ENCODE data around the gene SSR3. TPM values are rescaled to one million over a fixed set of nuclear protein-coding genes. Genes with fewer than 3 reads are reported as not detected.

The SSR3 gene
- total and polyA plus RNA-seq, 2 of the 8 experiments (the other 6 are each of a cell fraction or from before 2014, with no cell fraction given): 92.7 to 208 TPM

DNA sequence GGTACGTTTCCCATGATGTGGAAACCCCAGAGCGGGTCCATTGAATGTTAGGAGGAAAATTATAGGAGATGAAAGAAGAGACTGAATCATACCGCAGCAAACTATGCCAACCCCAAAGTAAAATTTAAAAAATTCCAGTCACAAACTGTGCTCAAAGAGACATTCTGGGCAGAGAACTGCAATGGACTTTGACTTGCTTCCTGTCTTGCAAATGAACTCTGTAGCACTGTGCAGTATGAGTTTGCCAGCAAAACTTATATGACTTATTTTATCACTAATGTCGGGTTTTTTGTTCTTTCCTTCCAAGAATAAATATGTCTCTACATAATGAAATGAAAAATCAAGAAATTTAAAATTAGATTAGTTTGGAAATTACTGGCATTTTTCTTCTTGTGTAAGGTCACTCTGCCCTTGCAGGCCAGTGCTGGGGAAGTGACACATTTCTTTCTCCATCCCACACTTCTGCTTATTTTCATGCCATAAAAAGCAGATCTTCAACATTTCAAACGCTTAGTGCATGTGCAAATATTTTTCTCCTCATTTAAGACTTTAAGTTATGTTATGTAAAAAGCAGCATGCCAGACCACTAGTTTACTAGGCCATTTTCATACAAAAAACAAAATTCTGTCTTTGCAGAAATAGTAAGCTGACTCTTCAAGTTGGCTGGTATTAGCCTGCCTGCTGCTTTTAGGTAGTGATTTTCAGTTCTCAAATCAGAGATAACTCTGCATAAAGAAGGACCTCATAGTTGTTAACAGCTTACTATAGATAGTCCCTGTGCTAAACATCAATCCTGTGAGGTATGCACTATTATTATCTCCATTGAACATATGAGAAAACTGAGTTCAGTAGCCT lies 32.2 kb upstream of the SSR3 start:
- 92% methylated on average over 5 of the region's 5 CpGs; no CpG with 5 or more reads in 1 of the 2 experiments for WGBS, 2 experiments (ENCODE audit: extremely low coverage in 1 of 2, insufficient coverage in 1 of 2, insufficient read length in 1 of 2, insufficient replicate concordance in 2 of 2, low coverage in 1 of 2, low lambda C conversion rate in 2 of 2, missing lambda C conversion rate in 1 of 2)
- Histone ChIP-seq H3K4me2 (ENCODE audit: insufficient read depth in 1 of 2, low read depth in 2 of 2, low read length in 2 of 2) (no peak overlapping the region), H2BK5ac (ENCODE audit: low read depth, low read length) (no peak overlapping the region), H4K20me1 (replicated peaks in 1 of 2; ENCODE audit: control insufficient read depth in 1 of 2, insufficient read depth in 2 of 2, low read length in 2 of 2) (no peaks in the 10 kb centered on the region), H3K27ac (ENCODE audit: low read depth, low read length) (no peak overlapping the region), H3K23ac (ENCODE audit: insufficient read length) (no peak overlapping the region), H3K9me3 (ENCODE audit: insufficient read depth in 2 of 2, low read depth in 1 of 2, low read length in 1 of 2) (no peaks in the 10 kb centered on the region), H3K9ac (replicated peaks in 1 of 4; ENCODE audit: extremely low read depth in 1 of 4, low read depth in 3 of 4, low read length in 3 of 4) (no peak overlapping the region), H3K56ac (replicated peaks; ENCODE audit: insufficient read length, low read depth, low read length) (no peak overlapping the region), H3K27me3 (replicated peaks in 1 of 4; ENCODE audit: control insufficient read depth in 3 of 4, extremely low read depth in 1 of 4, insufficient read depth in 3 of 4, low read length in 3 of 4) (no peaks in the 10 kb centered on the region), H4K91ac (replicated peaks; ENCODE audit: insufficient read length, low read length) (no peak overlapping the region), H3K36me3 (ENCODE audit: control insufficient read depth in 2 of 4, insufficient read depth in 4 of 4, low read length in 3 of 4) (no peaks in the 10 kb centered on the region), H3K4me1 (replicated peaks in 1 of 4; ENCODE audit: control insufficient read depth in 3 of 4, insufficient read depth in 4 of 4, low read length in 3 of 4) (no peaks in the 10 kb centered on the region), H2BK120ac (replicated peaks; ENCODE audit: low read depth, low read length) (no peak overlapping the region), H3K18ac (ENCODE audit: extremely low read depth, low read length) (no peak overlapping the region), H2BK15ac (ENCODE audit: low read length) (no peak overlapping the region), H3K23me2 (ENCODE audit: low read depth, low read length) (no peaks in the 10 kb centered on the region), H2AFZ (ENCODE audit: low read length) (no peak overlapping the region), H2BK12ac (ENCODE audit: low read depth, low read length) (no peak overlapping the region), H3K79me2 (ENCODE audit: control insufficient read depth in 1 of 2, insufficient read depth in 2 of 2, low read length in 2 of 2) (no peaks in the 10 kb centered on the region), H4K8ac (ENCODE audit: extremely low read depth, insufficient read depth, low read length) (no peak overlapping the region), H3K4me3 (ENCODE audit: extremely low read depth in 1 of 4, insufficient read depth in 2 of 4, low read depth in 3 of 4, low read length in 4 of 4) (no peak overlapping the region), H4K5ac (ENCODE audit: insufficient read length, low read depth, low read length) (no peak overlapping the region), H2BK20ac (ENCODE audit: low read length) (no peak overlapping the region), H3K79me1 (ENCODE audit: low read depth, low read length) (no peaks in the 10 kb centered on the region), H2AK5ac (ENCODE audit: low read depth, low read length) (no peak overlapping the region), H3K4ac (replicated peaks; ENCODE audit: insufficient read length, low read depth, low read length) (no peak overlapping the region), H3K14ac (ENCODE audit: insufficient read length) (no peak overlapping the region)
- FAIRE-seq (no peak), DNase-seq (ENCODE audit: low read depth in 1 of 2, low spot score in 2 of 2) (no peak)
- CTCF ChIA-PET (ENCODE audit: partially characterized antibody): interaction anchor here (0.5 to 1.3 kb wide), 2 partner anchors 12 to 490 kb away, joined by 3 read pairs; no protein-coding TSS in a partner anchor
- POLR2A ChIA-PET (ENCODE audit: partially characterized antibody): no interaction called here
- no peak for TF ChIP-seq FOSL1 (IDR thresholded peaks at IDR 0.05; ENCODE audit: insufficient read depth, low read depth, low read length)
- no peak for TF ChIP-seq ASH2L (IDR thresholded peaks at IDR 0.05; ENCODE audit: low read length)
- TF ChIP-seq BACH1 (IDR thresholded peaks at IDR 0.05; ENCODE audit: low read length): no peak
- no peak for TF ChIP-seq JUN (IDR thresholded peaks at IDR 0.05; ENCODE audit: low read depth, low read length)
- TF ChIP-seq POLR2AphosphoS5 (IDR thresholded peaks at IDR 0.05; ENCODE audit: low read depth, low read length): no peak
- no peak for TF ChIP-seq EGR1 (IDR thresholded peaks at IDR 0.05; ENCODE audit: borderline replicate concordance, low read depth, low read length)
- no peak for TF ChIP-seq PHF8 (conservative IDR thresholded peaks at IDR 0.05; ENCODE audit: low read depth, low read length)
- TF ChIP-seq BRCA1 (IDR thresholded peaks at IDR 0.05; ENCODE audit: low read depth, low read length): no peak
- TF ChIP-seq, protein P1, sequence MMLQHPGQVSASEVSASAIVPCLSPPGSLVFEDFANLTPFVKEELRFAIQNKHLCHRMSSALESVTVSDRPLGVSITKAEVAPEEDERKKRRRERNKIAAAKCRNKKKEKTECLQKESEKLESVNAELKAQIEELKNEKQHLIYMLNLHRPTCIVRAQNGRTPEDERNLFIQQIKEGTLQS (IDR thresholded peaks at IDR 0.05; ENCODE audit: insufficient read depth, low read depth, low read length): no peak
- TF ChIP-seq, protein P2, sequence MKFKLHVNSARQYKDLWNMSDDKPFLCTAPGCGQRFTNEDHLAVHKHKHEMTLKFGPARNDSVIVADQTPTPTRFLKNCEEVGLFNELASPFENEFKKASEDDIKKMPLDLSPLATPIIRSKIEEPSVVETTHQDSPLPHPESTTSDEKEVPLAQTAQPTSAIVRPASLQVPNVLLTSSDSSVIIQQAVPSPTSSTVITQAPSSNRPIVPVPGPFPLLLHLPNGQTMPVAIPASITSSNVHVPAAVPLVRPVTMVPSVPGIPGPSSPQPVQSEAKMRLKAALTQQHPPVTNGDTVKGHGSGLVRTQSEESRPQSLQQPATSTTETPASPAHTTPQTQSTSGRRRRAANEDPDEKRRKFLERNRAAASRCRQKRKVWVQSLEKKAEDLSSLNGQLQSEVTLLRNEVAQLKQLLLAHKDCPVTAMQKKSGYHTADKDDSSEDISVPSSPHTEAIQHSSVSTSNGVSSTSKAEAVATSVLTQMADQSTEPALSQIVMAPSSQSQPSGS (IDR thresholded peaks at IDR 0.05; ENCODE audit: low read length): no peak
- no peak for TF ChIP-seq POU5F1 (IDR thresholded peaks at IDR 0.05; ENCODE audit: low read depth, low read length)
